Activated CD4-positive, alpha-beta T cell treated with anti-CD3 and anti-CD28 coated beads, Interleukin-2, amount 50 U/mL, for 16 hours (primary cell): ENCODE results near the gene ITFG1.
"Not testable (repeated sequence)": the region's sequence is repeated elsewhere in the genome, so short reads cannot be mapped to it uniquely, and the experiment has no call there.

Source experiments
- DNase-seq: peaks from one replicate; pipeline ENCODE4 v3.0.0-alpha.2; 2020

The ITFG1 gene

DNA sequence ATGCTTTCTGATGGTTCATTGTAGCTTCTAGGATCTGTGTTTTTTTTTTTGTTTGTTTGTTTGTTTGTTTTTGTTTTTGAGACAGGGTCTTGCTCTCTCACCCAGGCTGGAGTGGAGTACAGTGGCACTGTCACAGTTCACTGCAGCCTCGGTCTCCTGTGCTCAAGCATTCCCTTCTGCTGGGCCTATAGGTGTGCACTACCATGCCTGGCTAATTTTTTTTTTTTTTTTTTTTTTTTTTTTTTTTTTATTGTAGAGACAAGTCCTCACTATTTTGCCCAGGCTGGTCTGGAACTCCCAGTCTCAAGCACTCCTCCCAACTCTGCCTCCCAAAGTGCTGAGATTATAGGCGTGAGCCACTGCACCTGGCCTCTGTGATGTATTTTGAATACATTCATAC, 12.1 kb upstream of the ITFG1 start:
- DNase-seq = not testable (repeated sequence)

DNA sequence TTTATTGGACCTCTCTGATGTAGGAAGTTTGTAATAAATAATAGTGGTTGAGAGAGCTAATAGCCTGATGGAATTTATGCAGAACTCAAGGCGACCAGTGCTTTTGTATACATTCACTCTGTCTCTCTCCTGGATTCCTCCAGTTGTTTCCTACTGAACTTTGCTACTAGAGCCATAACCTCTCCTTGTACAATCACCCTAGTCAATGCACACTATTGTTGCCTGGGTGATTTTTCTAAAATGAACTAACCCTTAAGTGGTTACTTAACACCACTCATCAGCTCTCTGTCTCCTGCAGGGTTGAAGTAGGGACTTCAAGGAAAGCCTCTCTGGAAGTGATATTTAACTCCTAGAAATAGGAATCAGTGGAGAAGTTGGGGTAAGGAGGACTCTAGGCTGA, 9.9 kb upstream of the ITFG1 start:
- DNase-seq = no peak

DNA sequence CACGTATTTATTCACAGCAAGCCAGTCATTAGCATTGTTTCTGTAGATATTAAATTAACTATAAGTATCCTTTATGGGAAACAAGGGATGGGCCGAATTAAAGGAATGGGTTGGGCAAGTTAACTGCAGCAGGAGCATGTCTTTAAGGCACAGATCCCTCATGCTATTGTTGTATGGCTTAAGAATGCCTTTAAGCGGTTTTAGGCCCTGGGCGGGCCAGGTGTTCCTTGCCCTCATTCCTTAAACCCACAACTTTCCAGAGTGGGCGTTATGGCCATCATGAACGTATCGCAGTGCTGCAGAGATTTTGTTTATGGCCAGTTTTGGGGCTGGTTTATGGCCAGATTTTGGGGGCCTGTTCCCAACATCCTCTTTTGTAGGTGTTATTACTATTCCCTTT, 9.3 kb upstream of the ITFG1 start:
- no peak for DNase-seq

DNA sequence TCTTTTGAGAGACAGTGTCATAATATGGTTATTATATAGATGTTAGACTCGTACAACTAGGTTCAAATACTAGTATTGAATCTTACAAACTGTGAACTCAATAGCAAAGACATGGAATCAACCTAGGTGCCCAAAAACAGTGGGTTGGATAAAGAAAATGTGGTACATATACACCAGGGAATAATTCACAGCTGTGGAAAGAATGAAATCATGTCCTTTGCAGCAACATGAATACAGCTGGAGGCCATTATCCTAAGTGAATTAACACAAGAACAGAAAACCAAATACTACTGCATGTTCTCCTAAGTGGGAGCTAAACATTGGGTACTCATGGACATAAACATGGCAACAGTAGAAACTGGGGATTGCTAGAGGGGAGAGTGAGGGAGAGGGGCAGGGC, 8.4 kb upstream of the ITFG1 start:
- no peak for DNase-seq

DNA sequence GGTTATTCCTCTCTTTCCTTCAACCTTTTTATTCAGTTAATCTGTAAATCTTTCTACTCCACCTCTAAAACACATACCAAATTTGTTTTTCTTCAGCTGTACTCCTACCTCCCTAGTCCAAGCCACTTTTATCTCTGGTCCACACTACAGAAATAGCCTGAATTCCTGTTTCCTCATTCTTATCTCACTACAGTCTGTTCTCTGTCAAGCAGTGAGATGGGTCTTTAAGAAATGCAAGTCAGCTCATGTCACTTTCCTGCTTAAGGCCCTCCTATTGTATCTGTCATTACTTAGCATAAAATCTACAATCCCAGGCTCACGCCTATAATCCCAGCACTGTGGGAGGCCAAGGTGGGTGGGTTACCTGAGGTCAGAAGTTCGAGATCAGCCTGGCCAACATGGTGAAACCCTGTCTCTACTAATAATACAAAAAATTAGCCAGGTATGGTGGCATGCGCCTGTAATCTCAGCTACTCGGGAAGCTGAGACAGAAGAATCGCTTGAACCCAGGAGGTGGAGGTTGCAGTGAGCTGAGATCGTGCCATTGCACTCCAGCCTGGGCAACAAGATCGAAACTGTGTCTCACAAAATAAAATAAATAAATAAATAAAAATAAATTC, 7.3 kb upstream of the ITFG1 start:
- DNase-seq = not testable (repeated sequence)

DNA sequence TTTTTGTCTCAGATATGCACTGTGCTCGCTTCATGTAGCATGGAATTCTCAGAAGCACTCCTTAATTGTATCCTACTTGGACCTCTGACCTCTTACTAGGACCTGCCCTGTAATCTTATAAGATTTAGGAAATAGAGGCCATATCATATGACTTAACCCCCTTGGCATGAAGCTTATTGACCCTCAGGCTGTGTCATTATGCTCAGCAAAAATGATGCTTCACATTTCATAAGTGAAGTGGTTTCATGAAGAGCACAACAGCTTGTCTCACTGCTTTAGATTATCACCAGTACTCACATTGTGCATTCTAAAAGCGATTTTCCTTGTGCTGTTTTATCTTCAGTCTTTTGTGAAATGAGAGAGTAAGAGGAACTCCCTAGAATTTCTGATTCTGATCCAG, 6.6 kb upstream of the ITFG1 start:
- DNase-seq = no peak

DNA sequence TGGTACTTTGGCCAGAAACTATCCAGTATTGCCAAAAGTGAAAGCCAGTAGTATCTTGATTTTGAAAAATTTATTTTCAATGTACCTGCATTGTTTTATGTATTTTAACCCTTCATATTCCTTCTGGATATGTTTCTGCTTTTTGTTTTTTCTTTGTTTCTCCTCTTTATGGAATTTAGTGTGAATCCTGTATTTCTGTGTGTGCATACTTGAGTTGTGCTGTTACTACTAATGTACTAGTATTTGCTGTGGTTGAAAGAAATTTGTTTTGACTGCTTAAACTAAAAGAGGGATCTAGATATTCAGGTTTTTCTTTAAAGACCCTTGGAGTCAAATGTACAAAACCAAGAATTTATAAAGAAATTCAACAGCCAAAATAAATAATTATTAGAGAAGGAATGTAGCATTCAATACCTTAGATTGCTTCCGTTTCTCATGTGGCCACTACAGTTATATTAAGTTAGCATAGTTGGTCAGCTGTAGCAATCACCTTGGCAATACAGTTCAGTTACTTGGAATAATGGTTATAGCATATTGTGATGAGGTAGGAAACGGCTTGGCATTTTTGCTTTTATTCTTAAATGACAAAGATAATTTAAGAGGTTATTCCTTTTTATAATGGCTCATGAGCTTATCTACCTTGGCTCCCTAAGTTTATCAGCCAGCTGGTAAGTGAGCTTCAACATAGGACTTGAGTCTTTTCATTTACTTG, 5.2 kb upstream of the ITFG1 start:
- no peak for DNase-seq

DNA sequence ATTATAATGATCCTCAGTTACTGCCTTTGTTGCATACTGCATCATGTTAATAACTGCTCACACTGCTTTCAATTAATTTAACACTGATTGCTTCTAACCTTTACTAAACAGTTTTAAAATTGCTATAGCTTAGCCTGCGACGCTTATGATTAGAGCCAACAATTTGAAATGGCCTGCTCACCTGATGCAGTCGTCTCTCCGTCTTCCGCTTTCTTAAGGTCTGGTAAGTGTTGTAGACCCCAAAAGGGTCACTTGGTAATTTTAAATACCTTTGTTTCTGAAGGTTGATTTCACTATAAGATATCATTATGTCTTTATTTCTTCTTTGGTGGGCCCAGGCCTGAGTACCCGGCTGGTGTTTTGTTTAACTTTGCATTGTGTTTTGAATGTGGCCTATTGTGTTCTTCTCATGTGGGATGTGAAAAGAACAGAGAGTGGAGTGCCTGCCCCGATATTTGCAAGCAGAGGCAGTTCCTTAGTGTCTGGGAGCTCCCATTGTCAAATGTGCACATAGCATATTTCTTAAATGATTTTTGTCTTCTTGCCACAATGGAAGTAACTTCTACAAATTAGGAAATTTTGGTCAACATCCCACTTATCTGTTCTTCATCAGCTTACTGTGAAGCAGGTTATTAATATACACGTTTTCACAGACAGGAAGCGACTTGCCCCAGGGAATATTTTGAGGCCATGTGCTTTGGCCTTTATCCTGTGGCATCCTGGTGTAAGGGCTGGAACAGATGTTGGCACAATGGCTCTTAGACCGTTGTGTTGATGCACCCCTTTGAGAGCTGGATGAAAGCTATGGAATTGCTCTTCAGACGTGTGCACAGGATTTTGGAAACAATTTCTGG, 3.1 kb upstream of the ITFG1 start:
- DNase-seq = no peak

DNA sequence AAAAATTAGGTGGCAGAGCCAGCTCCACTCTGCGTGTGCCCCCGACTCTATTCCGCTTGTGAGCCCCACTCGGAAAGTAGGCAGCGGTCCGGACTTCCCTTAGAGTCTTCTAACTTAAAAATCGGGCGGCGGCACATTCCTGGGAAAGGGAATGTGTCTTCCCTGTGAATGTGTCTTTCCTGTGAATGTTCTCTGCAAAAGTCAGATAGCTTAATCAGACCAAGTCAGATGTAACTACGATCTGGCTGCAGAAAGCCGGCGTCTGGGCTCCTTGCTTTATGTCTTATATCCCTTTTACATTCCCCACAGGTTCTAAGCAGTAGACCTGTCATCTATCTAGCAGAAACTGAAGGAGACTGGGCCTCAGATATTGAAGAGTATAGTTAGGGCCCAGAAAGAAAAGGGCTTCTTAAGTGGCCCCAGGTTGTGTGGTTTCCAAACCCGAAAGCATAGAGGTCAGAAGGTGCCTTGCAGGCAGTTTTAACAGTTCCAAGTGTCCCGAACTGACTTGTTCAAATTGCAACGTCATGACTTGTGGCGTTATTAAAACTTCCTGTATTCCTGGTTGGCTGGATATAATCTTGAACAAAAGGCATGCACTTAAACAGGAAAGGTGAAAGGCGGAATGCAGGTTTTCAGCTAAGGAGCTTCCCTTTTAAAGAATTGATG, 869 bp upstream of the ITFG1 start:
- DNase-seq = peak; percentile 30

DNA sequence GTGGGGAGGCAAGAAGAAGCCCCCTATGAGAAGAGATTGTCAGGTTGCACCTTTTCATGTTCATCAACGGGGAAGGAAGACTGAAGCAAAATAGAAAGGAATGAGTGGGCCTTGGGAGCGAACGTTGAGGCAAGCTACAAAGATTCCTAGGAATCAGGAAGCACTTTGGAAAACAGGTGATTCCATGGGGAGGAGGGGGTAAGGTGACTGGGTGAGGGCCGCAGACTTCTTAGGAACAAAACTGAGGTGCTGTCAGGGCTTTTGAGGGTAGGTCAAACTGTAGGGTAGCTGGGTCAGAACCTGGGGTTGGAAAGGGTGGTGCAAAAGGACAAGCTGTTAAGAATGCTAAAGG, 528 bp downstream of the ITFG1 start:
- DNase-seq = no peak

DNA sequence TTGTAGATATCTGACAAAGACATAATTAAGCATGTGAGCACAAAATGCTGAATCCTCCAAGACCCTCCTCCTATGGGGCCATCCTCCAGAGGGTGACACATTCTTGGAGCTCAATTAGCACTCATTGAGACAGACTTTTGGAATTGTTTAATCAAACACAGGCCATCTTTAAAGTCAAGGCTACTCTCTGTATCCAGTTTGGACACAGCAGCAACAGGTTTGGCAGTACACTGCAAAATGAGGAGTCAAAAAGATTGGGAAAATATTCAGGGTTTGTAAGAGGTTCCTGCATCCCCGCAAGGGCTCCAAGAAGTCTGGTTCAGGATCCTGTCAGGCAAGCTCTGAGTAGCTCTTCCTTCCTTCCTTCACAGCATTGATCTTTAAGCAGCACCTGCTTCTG, 1.3 kb downstream of the ITFG1 start:
- DNase-seq = no peak

DNA sequence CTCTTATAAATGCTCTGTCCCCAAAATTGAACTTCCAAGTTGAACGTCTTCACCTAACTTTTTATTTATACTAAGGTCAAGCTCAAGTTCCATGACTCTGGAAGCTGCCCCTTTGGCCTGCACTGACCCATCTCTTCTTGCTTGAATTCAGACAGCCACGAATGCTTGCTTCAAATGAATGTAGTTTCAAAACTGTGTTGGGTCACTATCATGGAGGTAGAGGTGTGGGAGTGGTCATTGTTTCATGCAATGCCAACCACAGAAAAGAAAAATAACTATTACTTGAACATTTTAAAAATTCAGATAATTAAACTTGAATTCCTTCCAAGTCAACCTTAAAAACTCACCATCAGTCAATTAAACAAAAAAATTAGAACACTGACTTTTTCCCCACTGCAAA, 2.5 kb downstream of the ITFG1 start:
- no peak for DNase-seq

DNA sequence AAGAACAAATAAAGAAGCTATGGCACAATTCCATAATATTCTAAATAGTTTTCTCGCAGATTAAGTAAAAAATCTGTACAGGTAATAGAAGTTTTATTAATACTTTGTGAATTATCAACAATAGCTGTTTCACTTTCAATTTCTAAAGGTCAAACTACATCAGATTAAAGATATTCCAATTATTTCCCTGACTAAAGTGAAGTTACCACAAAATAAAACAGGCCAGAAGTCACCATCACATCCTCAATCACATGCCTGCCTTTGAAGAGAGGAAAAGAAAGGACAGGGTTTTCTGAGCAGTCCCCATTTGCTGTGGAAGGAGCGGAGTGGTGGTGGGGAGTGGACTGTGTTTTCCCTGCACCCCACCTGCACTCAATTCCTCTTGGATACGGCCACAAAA, 11.1 kb downstream of the ITFG1 start:
- DNase-seq = no peak

DNA sequence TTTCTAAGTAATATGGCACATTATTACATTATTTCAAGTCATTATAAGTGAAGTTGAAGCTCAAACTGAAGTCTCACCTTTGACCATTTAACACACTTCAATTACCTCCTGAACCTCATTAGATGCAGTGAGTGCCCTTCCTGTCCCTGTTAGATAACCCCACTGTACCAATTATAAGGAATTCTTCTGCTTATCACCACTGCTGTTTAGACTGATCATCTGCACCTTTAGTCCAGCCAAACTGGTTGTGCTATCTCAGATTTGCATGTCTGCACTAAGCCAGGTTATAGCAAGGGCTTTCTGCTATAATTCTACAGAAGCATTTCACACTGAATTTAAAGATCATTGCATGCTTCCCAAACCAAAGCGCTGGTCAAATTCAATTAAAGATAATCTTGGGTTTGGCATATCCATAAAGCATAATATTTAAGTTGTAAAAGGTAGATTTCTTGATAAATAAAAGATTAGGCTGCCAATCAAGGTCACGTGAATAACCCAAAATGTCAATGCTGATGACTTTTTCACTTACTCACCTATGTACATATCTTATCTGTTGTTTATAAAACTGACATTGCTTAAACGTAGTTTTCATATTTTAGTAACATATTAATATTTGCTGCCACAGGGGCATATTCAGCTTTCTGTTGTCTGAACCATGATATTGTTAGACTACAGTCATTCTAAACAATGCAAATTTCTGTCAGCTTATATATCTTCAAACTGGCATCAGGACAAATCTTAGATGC, 11.9 kb downstream of the ITFG1 start:
- no peak for DNase-seq

DNA sequence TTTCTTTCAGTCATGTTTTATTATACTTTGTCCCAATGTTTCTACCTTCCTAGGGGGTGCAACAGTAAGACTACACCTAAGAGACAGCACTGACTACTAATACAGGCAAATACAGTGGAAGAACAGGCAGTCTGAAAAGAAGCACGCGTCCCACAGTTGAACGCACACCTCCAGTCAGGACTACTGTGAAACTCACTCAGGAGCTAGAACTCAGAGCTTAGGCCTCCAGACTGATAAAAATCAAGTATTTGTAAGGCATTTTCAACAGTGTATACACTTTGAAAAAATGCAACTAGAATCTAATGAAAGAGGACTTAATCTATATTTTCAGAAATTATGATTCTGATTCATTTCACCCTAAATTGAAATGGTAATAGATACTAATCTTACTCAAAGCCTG, 14.4 kb downstream of the ITFG1 start:
- DNase-seq = no peak

DNA sequence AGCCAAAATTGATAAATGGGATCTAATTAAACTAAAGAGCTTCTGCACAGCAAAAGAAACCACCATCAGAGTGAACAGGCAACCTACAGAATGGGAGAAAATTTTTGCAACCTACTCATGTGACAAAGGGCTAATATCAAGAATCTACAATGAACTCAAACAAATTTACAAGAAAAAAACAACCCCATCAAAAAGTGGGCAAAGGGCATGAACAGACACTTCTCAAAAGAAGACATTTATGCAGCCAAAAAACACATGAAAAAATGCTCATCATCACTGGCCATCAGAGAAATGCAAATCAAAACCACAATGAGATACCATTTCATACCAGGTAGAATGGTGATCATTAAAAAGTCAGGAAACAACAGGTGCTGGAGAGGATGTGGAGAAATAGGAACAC, 18.0 kb downstream of the ITFG1 start:
- DNase-seq = not testable (repeated sequence)

DNA sequence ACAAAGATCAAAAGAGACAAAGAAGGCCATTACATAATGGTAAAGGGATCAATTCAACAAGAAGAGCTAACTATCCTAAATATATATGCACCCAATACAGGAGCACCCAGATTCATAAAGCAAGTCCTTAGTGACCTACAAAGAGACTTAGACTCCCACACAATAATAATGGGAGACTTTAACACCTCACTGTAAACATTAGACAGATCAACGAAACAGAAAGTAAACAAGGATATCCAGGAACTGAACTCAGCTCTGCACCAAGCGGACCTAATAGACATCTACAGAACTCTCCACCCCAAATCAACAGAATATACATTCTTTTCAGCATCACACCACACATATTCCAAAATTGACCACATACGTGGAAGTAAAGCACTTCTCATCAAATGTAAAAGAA, 20.8 kb downstream of the ITFG1 start:
- not testable (repeated sequence) for DNase-seq

DNA sequence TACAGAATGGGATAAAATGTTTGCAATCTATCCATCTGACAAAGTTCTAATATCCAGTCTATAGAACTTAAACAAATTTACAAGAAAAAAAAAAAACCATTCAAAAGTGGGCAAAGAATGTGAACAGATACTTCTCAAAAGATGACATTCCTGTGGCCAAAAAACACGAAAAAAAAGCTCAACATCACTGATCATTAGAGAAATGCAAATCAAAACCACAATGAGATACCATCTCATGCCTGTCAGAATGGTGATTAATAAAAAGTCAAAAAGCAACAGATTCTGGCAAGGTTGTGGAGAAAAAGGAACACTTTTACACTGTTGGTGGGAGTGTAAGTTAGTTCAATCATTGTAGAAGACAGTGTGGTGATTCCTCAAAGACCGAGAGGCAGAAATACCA, 26.6 kb downstream of the ITFG1 start:
- DNase-seq = not testable (repeated sequence)

DNA sequence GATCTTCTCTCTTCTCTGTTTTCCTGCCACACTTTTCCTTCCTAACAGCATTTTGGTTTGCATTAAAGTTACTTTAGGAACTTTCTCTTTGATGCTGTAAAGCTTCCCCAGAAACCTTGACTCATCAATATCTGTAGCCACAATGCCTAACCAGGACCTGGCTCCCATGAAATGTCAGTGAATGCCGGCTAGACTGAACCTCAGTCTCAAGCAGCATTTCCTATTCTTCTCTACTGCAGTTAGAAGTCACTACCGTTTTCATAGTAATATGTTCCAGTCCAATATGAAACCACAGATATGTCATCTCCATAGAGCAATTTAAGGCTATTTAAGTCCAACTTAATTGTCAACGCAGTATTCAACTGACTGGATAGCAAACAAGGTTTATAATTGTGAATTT, 28.9 kb downstream of the ITFG1 start:
- peak; percentile 2 for DNase-seq

DNA sequence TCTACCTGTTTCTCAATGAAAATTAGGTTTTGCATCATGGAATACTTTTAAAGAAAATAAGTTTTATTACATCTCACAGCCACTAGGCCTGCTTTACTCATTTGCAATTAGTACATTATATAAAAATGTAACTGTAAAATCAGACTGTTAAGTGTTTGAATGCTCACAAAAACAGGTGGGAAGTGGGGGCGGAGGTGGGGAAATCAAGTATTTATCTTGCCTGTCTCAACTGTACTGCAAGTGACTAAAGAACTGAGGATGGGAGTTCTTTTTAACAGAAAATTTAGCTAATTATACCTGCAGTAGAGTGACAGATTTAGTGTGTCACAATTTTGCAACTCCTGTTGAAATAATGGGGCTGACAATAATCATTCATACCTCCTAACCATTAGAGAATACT, 34.1 kb downstream of the ITFG1 start:
- DNase-seq = no peak

DNA sequence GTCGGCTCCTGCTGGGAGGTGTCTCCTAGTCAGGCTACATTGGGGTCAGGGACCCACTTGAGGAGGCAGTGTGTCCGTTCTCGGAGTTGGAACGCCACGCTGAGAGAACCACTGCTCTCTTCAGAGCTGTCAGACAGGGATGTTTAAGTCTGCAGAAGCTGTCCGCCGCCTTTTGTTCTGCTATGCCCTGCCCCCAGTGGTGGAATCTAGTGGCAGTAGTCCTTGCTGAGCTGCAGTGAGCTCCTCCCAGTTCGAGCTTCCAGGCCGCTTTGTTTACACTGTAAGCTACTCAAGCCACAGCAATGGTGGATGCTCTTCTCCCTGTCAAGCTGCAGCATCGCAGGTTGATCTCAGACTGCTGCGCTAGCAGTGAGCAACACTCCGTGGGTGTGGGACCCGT, 36.0 kb downstream of the ITFG1 start:
- DNase-seq = no peak

DNA sequence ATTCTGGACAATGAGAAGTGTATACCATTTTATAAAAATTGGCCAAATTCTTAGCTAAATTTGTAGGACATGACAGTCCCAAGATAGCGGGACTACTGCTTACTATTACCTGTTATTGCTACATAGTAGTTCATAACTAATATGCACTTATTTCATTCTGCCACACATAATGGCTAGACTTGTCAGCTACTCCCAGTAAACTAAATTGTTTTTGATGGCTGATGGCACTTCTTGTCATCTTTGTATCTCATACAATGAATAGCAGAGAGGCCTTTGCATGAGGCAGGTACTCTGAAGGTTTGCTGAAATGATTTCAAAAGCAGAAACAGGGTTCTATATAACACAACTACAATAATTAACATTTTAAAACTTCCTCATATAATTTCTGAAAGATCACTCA, 44.0 kb downstream of the ITFG1 start:
- DNase-seq = no peak

DNA sequence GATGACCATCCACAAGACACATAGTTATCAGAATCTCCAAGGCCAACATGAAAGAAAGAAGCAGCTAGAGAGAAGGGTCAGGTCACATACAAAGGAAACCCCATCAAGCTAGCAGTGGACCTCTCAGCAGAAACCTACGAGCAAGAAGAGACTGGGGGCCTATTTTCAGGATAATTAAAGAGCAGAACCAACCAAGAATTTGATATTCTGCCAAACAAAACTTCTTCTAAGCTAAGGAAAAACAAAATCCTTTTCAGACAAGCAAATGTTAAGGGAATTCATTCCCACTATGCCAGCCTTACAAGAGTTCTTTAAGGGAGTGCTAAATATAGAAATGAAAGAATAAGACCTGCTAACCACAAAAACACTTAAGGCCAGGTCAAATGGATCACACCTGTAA, 47.8 kb downstream of the ITFG1 start:
- DNase-seq = no peak
